ENCODE data around the gene UBL4B. TPM values are rescaled to one million over a fixed set of nuclear protein-coding genes. Genes with fewer than 3 reads are reported as not detected.

The UBL4B gene
- total and polyA plus RNA-seq, 2 donors (not counting 1 experiment from before 2014, with no cell fraction given): not detected

DNA sequence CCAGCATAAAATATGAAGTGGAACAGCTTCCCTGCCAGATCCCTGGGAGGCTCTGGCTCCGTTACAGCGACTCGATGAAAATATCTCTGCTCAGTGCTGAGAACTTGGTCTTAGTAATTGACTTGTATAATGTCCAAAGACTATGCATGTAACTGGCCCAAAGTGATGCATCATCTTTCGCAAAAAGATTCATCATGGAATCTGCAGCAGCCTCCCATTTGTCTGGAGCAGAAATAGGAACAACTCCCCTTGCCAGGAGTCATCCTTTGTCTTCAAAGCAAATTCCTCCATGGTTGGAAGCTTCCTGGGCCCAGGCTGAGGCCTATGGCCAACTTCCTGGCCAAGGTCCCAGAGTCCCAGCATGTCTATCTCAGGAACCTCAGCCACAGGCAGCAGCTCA lies 21.2 kb downstream of the UBL4B start:
- Histone ChIP-seq H3K9ac (ENCODE audit: low read length) (no peak overlapping the region), H3K36me3 (replicated peaks in 1 of 2; ENCODE audit: control extremely low read depth in 1 of 2, control insufficient read depth in 1 of 2, extremely low read depth in 1 of 2, insufficient read depth in 2 of 2, low read length in 1 of 2) (no peaks in the 10 kb centered on the region), H4K20me1 (ENCODE audit: control insufficient read depth, insufficient read depth, low read length, poor library complexity, severe bottlenecking) (no peaks in the 10 kb centered on the region), H3K4me2 (replicated peaks; ENCODE audit: low read depth, low read length, poor library complexity, severe bottlenecking) (no peak overlapping the region), H3K27ac (ENCODE audit: low read length in 2 of 2) (no peak overlapping the region), H2AFZ (ENCODE audit: insufficient read depth, low read depth, low read length, poor library complexity, severe bottlenecking) (no peak overlapping the region), H3K27me3 (replicated peaks in 1 of 4; ENCODE audit: control extremely low read depth in 1 of 4, control insufficient read depth in 3 of 4, insufficient read depth in 4 of 4, low read length in 3 of 4) (peaks cover 0 to 42% (median 13%) of the 10 kb centered on the region in 4 experiments), H3K79me2 (ENCODE audit: control insufficient read depth, insufficient read depth, low read length) (no peaks in the 10 kb centered on the region), H3K4me1 (ENCODE audit: control insufficient read depth in 2 of 2, insufficient read depth in 2 of 2, low read length in 2 of 2) (peaks cover 7 to 11% of the 10 kb centered on the region in 2 donors), H3K9me3 (ENCODE audit: control extremely low read depth in 1 of 3, control insufficient read depth in 2 of 3, insufficient read depth in 1 of 3, low read length in 2 of 3) (no peaks in the 10 kb centered on the region), H3K4me3 (ENCODE audit: control extremely low read depth in 1 of 5, extremely low read depth in 1 of 5, insufficient read depth in 1 of 5, low read depth in 2 of 5, low read length in 4 of 5) (no peak overlapping the region)
- TF ChIP-seq EZH2 (IDR thresholded peaks at IDR 0.05; ENCODE audit: borderline replicate concordance, insufficient read depth, low read depth, low read length, poor library complexity, severe bottlenecking): no peak
- TF ChIP-seq, protein P1, sequence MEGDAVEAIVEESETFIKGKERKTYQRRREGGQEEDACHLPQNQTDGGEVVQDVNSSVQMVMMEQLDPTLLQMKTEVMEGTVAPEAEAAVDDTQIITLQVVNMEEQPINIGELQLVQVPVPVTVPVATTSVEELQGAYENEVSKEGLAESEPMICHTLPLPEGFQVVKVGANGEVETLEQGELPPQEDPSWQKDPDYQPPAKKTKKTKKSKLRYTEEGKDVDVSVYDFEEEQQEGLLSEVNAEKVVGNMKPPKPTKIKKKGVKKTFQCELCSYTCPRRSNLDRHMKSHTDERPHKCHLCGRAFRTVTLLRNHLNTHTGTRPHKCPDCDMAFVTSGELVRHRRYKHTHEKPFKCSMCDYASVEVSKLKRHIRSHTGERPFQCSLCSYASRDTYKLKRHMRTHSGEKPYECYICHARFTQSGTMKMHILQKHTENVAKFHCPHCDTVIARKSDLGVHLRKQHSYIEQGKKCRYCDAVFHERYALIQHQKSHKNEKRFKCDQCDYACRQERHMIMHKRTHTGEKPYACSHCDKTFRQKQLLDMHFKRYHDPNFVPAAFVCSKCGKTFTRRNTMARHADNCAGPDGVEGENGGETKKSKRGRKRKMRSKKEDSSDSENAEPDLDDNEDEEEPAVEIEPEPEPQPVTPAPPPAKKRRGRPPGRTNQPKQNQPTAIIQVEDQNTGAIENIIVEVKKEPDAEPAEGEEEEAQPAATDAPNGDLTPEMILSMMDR (IDR thresholded peaks at IDR 0.05): no peak
- Mint-ChIP-seq H3K27me3 (peaks cover 61% of the 10 kb centered on the region), H3K4me3 (no peak overlapping the region), H3K9me3 (ENCODE audit: insufficient read depth) (no peaks in the 10 kb centered on the region), H3K4me1 (peaks cover 8% of the 10 kb centered on the region), H3K27ac (no peak overlapping the region)
- no peak for DNase-seq
- ChIA-PET POLR2A (no interaction called here), CTCF (interaction anchor here (1.2 to 1.6 kb wide), 2 partner anchors 16 to 327 kb away, joined by 3 to 5 read pairs; no protein-coding TSS in a partner anchor)
- ATAC-seq (ENCODE audit: low read depth): no peak
- WGBS (ENCODE audit: insufficient coverage): 94% methylated on average over 2 of the region's 4 CpGs
- intact Hi-C loops (cut with micrococcal nuclease): no loop called here

DNA sequence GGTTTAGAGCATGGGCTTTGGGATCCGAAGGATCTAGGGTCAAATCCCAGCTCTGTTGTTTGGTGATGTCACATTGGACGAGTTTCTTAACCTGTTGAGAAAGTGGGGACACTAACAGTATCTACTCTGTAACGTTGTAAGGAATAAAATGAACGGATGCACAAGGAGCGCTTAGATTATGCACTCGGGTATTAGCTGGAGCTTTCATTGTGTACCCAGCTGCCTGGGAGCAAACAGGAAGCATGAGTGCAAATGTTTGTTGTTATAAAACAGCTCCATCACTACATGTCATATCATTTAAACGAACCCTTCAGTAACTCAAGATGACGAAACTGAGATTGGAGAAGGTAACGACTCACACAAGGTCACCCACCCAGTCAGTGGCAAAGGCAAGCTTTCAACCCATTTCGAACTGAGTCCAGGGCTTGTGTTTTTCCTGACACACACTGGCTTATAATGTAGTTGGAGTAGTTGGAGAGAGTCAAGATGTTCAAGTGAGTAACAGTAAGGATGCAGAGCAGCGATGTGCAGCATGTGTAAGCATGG lies 21.9 kb downstream of the UBL4B start:
- H3K9me3 Mint-ChIP-seq (ENCODE audit: insufficient read depth): no peaks in the 10 kb centered on the region
- H3K4me1 ChIP-seq (ENCODE audit: control insufficient read depth in 2 of 2, insufficient read depth in 2 of 2, low read length in 2 of 2): peaks cover 7 to 11% of the 10 kb centered on the region in 2 donors
- H3K4me3 Mint-ChIP-seq: no peak overlapping the region
- no peak overlapping the region for H3K27ac Mint-ChIP-seq
- H3K9me3 ChIP-seq (ENCODE audit: control extremely low read depth in 1 of 3, control insufficient read depth in 2 of 3, insufficient read depth in 1 of 3, low read length in 2 of 3): no peaks in the 10 kb centered on the region
- peaks cover 0 to 37% (median 13%) of the 10 kb centered on the region in 4 experiments for H3K27me3 ChIP-seq (replicated peaks in 1 of 4; ENCODE audit: control extremely low read depth in 1 of 4, control insufficient read depth in 3 of 4, insufficient read depth in 4 of 4, low read length in 3 of 4)
- POLR2A ChIA-PET: no interaction called here
- no peak for DNase-seq
- TF ChIP-seq EZH2 (IDR thresholded peaks at IDR 0.05; ENCODE audit: borderline replicate concordance, insufficient read depth, low read depth, low read length, poor library complexity, severe bottlenecking): no peak
- 93% methylated on average over 4 of the region's 11 CpGs for WGBS (ENCODE audit: insufficient coverage)
- intact Hi-C loops (cut with micrococcal nuclease): no loop called here
- H3K79me2 ChIP-seq (ENCODE audit: control insufficient read depth, insufficient read depth, low read length): no peaks in the 10 kb centered on the region
- no peaks in the 10 kb centered on the region for H4K20me1 ChIP-seq (ENCODE audit: control insufficient read depth, insufficient read depth, low read length, poor library complexity, severe bottlenecking)
- H3K36me3 ChIP-seq (replicated peaks in 1 of 2; ENCODE audit: control extremely low read depth in 1 of 2, control insufficient read depth in 1 of 2, extremely low read depth in 1 of 2, insufficient read depth in 2 of 2, low read length in 1 of 2): no peaks in the 10 kb centered on the region
- H3K4me2 ChIP-seq (replicated peaks; ENCODE audit: low read depth, low read length, poor library complexity, severe bottlenecking): no peak overlapping the region
- no peak overlapping the region for H3K27ac ChIP-seq (ENCODE audit: low read length in 2 of 2)
- H3K4me3 ChIP-seq (ENCODE audit: control extremely low read depth in 1 of 5, extremely low read depth in 1 of 5, insufficient read depth in 1 of 5, low read depth in 2 of 5, low read length in 4 of 5): no peak overlapping the region
- H2AFZ ChIP-seq (ENCODE audit: insufficient read depth, low read depth, low read length, poor library complexity, severe bottlenecking): no peak overlapping the region
- peaks cover 8% of the 10 kb centered on the region for H3K4me1 Mint-ChIP-seq
- H3K27me3 Mint-ChIP-seq: peaks cover 61% of the 10 kb centered on the region
- no peak for ATAC-seq (ENCODE audit: low read depth)
- CTCF ChIA-PET: interaction anchor here (1.2 to 1.6 kb wide), 2 partner anchors 17 to 327 kb away, joined by 3 to 5 read pairs; no protein-coding TSS in a partner anchor
- H3K9ac ChIP-seq (ENCODE audit: low read length): no peak overlapping the region
